GM12892 (cell line): ENCODE results near the gene LCP1.

Experiments used
- POLR2A ChIP-seq: IDR thresholded peaks from 2 replicates; pipeline ENCODE4 v1.6.1; 2011; ENCODE audit warnings: low read depth, low read length, control low read depth
- POLR2AphosphoS5 ChIP-seq: IDR thresholded peaks from 2 replicates; pipeline ENCODE4 v1.6.1; 2011; ENCODE audit warnings: low read depth, low read length, control low read depth
- TAF1 ChIP-seq: IDR thresholded peaks from 2 replicates; pipeline ENCODE4 v1.6.1; 2011; ENCODE audit warnings: low read depth, mild to moderate bottlenecking, control low read depth, low read length, borderline replicate concordance

GRCh38 chr13:46121597-46122163 is 60.3 kb downstream of the LCP1 start:
- TF ChIP-seq POLR2A: no peak
- no peak for TF ChIP-seq POLR2AphosphoS5
- TF ChIP-seq TAF1: no peak
